ENCODE data around the gene SLC7A14.

Gene SLC7A14

GRCh38 chr3:170491901-170492300, 94.0 kb downstream of the SLC7A14 start:
- TF ChIP-seq CTCF (IDR thresholded peaks at IDR 0.05; ENCODE audit: low read depth, low read length, missing control alignments): no peak
- H3K4me3 ChIP-seq (replicated peaks; ENCODE audit: low read depth, low read length): no peak overlapping the region
- DNase-seq (ENCODE audit: extremely low read depth, low read depth): no peak

- DNase-seq (ENCODE audit: extremely low read depth, low read depth): no peak
- no peak overlapping the region for H3K4me3 ChIP-seq (replicated peaks; ENCODE audit: low read depth, low read length)
- no peak for TF ChIP-seq CTCF (IDR thresholded peaks at IDR 0.05; ENCODE audit: low read depth, low read length, missing control alignments)
Observed at GRCh38 chr3:170490828-170491560, 94.9 kb downstream of the SLC7A14 start.

GRCh38 chr3:170488802-170489201, 97.1 kb downstream of the SLC7A14 start:
- no peak overlapping the region for H3K4me3 ChIP-seq (replicated peaks; ENCODE audit: low read depth, low read length)
- TF ChIP-seq CTCF (IDR thresholded peaks at IDR 0.05; ENCODE audit: low read depth, low read length, missing control alignments): no peak
- no peak for DNase-seq (ENCODE audit: extremely low read depth, low read depth)

GRCh38 chr3:170487031-170487430, 98.8 kb downstream of the SLC7A14 start:
- H3K4me3 ChIP-seq (replicated peaks; ENCODE audit: low read depth, low read length): no peak overlapping the region
- DNase-seq (ENCODE audit: extremely low read depth, low read depth): no peak
- no peak for TF ChIP-seq CTCF (IDR thresholded peaks at IDR 0.05; ENCODE audit: low read depth, low read length, missing control alignments)

GRCh38 chr3:170486398-170486797, 99.5 kb downstream of the SLC7A14 start:
- no peak for TF ChIP-seq CTCF (IDR thresholded peaks at IDR 0.05; ENCODE audit: low read depth, low read length, missing control alignments)
- no peak for DNase-seq (ENCODE audit: extremely low read depth, low read depth)

GRCh38 chr3:170485696-170486095, 100.2 kb downstream of the SLC7A14 start:
- DNase-seq (ENCODE audit: extremely low read depth, low read depth): no peak
- TF ChIP-seq CTCF (IDR thresholded peaks at IDR 0.05; ENCODE audit: low read depth, low read length, missing control alignments): no peak

More at GRCh38 chr3:170486398-170486797, 99.5 kb downstream of the SLC7A14 start:
- no peak overlapping the region for H3K4me3 ChIP-seq (replicated peaks; ENCODE audit: low read depth, low read length)

GRCh38 chr3:170485294-170485693, 100.6 kb downstream of the SLC7A14 start:
- H3K4me3 ChIP-seq (replicated peaks; ENCODE audit: low read depth, low read length): no peak overlapping the region
- no peak for DNase-seq (ENCODE audit: extremely low read depth, low read depth)
- TF ChIP-seq CTCF (IDR thresholded peaks at IDR 0.05; ENCODE audit: low read depth, low read length, missing control alignments): no peak

More at GRCh38 chr3:170485696-170486095, 100.2 kb downstream of the SLC7A14 start:
- no peak overlapping the region for H3K4me3 ChIP-seq (replicated peaks; ENCODE audit: low read depth, low read length)
